Kidney tubule cell (primary cell): ENCODE data around the gene NLN.

Experiments
- DNase-seq: peaks from one replicate; pipeline ENCODE4 v3.0.0-alpha.2; 2018; ENCODE audit warnings: low spot score

The NLN gene

DNA sequence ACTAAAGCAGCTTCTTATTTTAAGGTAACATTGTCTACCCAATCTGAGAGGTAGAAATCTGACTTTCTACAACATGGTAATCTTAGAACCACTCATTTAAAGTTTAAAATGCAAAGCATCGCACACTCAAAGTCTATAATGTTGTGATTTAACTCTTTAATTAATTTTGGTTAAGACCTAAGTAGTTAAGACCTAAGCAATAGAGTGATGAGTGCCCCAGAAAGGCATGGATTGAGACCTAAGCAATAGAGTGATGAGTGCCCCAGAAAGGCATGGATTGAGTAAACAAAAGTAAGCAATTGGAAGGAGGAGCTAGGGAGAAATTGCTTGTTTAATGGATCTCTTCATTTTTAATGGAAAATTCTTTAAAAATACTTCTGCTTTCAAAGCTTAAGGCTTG, 86.8 kb downstream of the NLN start:
- DNase-seq = no peak

DNA sequence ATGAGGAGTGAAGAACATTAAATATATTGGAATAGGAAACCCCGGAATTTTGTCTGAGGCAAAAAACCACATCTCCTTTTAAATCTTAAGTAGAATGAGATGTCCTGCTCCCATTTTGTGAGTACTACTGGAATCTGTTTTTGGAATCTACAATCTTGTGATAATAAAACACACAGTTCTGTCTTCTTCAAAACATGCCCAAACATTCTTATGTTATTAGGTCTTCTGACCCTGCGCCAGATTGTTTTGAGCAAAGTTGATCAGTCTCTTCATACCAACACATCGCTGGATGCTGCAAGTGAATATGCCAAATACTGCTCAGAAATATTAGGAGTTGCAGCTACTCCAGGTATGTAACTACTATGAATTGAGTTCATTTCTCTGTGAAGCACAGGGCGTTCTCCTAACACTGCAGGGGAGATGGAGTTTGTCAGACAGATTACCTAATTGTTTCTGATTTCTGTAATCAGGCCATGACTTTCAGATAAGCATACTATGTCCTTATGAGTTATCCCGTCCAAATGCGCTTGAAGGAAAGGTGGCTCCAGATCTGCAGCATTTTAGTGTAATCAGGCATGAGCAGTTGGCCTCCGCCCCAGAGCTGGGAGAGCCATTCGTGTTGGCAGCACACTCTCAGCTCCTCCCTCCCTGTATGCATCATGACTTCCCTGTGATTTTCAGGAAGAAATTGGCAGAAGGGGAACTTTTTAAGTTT, 88.0 kb downstream of the NLN start:
- peak; percentile 16 for DNase-seq

DNA sequence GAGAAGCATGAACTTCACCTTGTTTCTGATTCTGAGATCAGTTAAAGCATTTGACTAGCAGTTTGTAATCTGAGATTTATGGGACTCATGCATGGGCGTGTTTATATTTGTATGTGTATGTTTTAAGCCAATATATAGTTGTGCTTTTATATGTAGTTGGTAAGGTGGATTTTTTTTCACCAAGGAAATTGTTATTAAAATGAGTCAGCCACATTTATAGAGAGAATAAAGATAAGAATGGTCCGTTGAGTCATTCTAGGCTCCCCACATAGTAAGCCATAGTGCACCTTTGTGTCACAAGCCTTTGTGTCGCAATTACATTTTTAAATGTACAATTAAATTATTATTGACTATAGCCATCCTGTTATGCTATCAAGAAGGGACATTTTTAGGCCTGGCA, 89.0 kb downstream of the NLN start:
- DNase-seq = no peak

DNA sequence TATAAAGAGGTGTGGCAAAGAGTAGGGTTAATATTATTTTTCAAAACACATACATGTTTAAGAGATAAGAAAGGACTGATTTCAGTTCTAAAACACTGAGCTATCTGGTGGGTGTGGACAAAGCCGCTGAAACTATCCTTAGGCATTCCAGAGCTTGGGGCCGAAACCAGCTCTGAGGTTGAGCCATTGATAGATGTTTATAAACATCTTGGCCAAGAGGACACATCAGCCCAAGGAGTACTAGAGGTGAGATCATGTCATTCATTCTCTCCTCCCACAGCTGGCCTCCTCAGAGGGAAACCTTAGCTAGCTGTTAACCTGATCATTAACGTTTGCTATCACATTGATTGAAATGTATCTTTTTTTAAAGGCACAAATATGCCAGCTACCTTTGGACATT, 89.9 kb downstream of the NLN start:
- DNase-seq = peak; percentile 12

DNA sequence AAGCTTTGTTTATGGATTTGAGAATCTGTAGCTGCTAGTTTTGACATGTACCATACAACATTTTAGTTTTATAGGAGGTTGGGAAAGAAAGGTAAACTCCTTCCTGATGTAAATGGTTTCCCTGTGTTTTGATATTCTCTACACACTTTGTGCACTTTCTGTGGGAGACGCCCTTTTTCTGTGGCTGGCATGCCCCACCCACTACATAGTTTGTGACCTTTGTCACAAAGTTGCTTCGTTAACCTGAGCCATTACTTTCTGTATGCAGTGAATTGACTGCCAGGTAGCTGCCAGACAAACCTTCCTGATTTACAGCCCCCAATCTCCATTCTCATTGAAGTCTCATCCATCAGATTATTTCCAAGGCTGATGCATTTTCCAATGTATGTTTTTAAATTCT, 90.6 kb downstream of the NLN start:
- DNase-seq = peak; percentile 55

DNA sequence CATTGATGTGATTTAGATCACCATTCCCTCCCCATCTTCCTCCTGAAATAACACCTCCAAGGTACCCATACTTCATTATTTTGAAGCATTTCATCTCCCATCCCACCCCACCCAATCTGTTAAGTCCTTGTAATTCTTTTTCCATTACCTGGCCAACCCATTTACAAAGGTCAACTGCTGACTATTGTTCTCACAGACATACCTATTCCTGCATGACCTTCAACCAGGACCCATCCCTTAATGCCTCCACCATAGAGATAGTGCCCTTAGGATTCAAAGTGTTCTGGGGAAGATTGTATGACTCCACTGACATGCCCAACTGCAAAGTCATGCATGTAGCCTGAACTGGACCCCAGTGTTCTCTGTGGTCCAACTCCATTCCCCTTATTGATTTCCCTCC, 91.2 kb downstream of the NLN start:
- DNase-seq = no peak

DNA sequence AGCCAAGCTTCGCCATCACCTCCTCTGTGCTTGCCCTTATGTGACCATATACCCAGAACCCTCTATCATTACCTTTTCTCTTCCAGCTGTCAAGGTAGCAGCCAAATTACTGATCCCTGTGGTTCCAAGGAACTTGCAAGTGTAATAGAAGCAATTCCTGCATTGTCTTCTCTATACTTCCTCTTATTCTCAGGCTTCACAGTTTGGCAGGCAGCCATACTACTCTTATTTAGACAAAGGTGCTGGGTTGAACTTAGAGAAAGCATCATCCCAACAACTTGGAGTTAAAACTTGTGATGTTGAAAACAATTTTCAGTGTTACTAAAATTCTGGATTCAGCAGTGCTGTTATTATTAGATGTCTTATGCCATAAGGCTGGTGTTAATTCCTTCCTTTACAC, 93.2 kb downstream of the NLN start:
- DNase-seq = no peak

DNA sequence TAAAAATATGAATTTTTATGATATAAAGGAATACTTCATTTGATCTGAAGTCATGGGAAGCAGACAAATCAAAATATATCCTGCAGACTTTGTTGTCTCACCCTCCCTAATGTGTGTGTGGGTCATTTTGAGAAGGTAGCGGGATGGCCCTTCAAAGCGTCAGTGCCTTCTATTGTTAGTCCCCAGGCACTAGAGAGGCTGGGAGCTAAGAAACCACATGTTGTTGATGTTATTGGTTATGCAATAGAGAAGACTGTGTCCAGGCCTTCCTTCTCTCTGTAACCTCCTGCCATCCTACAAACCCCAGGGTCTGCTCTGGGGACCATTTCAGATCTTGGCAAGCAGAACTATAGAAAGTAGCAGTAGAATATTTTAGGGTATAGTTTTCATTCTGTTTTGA, 94.7 kb downstream of the NLN start:
- DNase-seq = no peak

DNA sequence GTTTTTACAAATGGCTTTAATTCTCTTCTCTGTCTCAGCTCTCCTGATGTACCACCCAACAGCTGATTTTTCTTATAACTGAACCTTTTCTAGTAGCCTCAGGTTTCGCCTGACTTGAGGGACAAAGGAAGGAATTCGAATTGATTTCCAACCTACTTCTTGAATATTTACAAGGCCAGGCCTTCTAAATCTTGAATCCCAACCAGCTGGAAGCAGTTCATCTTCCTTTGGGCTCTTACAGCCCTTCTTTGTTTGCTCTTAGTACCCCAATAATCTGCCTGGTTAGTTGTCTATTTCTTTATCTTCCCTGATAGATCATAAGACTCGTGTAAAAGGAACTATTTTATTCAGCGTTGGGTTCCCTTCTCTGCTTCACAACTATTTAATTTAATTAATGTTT, 95.9 kb downstream of the NLN start:
- no peak for DNase-seq

DNA sequence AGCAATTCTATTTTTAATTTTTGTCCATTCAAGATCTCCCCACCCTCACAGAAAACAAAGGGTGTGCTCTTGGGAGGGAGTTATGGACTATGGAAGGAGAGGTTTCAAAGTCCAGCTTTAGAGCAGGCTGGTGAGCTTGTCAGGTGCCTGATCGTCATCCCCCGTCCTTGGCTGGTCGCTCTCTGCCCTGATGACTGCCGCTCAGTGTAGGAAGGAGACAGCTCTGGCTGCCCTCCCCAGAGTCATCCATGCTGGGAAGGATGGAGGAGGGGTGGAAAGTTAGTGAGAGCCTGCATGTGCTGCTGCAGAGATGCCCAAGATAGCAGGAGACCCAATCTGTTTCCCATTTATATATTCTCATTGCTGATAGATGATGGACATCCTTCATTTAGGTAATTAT, 96.6 kb downstream of the NLN start:
- DNase-seq = peak; percentile 42

DNA sequence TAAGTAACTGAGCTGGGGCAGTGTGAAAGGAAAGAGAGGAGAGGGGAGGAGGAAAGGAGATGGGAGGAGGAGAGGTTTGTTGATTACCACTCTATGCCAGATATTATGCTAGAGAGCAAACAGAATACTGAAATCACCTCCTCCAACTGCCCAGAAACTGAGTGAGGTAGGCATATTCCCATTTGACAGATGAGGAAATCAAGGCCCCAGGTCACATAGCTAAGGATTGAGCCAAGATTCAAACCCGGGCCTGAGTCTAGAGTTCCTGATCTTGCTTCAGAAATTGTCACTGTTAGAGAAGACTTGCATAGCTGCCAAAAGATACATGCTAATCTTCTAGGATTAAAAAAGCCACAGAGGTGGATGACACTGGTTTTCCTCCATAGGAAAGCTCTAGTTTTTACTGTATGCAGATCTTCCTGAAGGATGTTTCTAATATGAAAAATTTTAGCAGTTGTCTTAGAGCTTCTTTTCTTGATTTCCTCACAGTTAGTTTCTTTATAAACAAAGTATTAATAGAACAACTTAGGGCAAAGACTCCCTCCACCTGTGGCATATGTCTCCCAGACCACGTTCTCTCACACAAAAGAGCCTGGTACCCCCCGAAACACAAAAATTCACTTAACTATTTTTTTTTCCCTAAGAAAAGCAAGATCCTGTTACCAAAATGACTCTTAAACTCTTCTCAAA, 97.4 kb downstream of the NLN start:
- DNase-seq = no peak

DNA sequence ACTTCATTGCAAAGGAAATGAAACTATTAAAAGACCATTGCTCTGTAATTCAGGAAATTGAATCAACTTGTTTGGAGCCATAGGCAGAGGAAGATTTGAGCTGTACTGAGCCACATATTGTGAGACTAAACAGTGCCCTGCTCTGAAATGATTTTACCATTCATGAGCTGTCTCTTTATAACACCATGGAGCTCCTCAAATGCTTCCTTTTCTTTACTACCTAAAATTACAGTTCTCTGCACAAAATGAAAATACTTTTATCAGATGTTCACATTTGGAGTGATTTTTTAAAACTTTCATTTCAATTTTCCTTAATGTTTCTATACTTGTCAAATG, 97.9 kb downstream of the NLN start:
- no peak for DNase-seq

DNA sequence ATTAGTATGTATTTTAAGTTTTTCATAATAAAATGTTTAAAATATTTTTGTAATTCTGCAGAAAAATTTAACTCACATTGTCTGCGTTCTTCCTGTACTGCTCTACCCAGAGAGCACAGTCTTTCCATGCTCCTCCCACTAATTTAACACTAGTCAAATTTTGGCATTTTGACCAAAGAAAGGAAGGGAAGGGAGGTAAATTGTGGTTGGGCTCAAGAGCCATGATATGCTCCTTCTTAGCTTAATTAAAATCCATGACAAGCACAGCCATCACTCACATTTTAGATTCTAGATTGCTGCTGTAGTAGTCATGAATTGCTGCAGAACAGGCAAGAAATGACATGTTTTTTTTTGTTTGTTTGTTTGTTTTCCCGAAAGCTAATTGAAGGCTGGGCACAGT, 98.4 kb downstream of the NLN start:
- no peak for DNase-seq

DNA sequence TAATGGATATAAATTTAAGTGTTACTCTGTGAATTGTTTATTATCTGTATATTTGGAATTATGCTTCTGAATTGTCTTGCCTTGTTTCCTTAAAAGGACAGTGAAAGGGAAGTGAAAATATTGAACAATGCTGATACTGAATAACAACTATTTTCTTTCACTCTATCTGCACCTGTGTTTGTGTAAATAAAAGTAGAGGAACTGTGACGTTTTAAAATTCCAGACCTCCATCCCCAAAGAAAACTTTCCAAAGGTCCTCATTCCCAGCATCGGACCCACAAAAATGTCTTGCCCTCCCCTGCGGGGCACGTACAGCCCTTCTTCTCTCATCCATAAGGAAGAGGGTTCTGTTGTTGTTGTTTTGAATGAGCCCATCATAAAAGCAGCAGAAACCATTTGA, 100.0 kb downstream of the NLN start:
- no peak for DNase-seq

DNA sequence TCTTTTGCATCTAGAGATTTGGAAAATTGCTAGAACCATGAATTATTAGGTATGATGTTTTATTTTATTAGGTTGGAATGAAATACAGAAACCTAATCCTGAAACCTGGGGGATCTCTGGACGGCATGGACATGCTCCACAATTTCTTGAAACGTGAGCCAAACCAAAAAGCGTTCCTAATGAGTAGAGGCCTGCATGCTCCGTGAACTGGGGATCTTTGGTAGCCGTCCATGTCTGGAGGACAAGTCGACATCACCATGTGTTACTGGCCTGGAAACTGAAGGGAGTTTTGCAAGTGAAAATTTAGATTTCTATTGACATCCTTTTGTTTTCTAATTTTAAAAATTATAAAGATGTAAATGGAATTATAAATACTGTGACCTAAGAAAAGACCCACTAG, 100.7 kb downstream of the NLN start:
- DNase-seq = peak; percentile 28

DNA sequence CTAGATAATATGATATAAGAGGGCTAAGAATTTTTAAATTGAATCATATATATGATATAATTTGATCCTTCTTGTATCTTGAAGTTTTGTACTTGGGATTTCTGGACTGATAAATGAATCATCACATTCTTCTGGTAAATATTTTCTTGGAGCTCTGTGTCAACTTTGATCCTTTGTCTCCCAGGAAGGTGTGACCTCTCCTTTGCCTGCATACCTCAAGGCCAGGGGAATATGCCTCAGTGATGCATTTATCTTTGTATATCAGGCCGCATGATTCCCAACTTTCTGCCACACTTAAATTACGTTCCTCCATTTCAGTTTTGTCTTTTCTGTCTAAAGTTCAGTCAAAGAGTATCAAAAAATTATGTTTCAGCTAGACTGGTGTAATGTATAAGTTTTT, 101.2 kb downstream of the NLN start:
- DNase-seq = peak; percentile 85

DNA sequence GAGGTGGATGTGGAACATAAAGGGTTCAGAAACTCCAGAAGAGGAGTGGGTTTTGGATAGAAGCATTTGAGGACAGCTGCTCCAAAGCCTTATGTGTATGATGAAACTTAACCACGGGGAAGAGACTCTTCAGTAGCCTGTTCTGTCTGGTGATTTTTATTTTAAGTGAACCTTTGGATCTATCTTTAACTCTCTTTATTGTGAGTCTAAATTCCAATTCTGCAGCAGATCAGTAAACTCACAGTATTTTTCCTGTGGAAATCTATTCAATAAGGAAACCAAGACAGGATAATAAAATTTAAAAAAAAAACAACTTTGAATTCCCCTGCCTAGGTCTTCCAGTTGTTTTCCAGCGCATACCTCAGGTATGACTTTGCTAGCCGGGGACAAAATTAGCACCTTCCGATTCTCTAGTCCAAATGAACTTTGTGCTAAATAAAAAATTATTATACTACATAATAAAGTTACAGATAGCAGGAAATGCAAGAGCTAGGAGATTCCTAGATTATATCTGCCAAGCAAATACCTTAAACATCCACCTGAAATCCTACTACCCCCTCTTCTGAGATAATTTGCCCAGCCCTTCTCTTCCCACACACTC, 101.9 kb downstream of the NLN start:
- peak; percentile 17 for DNase-seq

DNA sequence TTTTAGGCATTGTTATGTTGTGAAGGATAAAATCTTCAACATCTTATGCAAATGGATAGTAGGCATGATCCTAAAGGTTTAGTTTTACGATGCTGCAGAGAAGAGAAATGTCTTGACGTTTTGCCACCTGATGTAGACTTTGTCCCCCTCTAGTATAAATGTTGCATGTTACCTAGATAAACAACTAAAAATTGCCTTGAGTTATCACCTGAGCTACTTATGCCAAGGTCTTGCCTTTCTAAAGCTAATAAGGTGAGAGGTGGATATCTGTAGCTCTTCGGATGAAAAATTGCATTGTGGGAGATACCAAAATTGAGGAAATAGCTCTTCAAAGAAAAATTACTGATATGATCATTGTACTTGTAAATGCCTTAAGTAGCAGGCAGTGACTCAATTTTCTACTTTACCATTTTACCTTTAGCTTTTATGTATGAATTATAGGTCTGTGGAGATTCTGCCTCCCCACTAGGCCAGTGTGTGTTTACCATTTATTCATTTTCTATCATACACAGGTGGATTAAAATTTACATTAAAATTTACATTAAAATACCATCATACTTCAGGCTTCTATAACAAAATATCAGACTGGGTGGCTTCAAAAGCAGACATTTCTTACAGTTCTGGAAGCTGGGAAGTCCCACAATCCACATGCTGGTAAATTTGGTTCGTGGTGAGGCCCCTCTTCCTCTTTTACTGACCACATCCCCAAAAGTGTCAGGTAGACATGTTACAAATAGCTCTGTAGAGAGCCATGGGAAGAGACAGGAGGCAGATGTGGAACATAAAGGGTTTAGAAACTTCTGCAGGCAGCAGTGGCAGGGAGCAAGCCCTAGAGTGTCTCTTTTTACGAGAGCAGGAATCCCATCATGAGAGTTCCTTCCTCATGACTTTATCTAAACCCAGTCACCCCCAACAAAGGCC, 103.7 kb downstream of the NLN start:
- DNase-seq = no peak

DNA sequence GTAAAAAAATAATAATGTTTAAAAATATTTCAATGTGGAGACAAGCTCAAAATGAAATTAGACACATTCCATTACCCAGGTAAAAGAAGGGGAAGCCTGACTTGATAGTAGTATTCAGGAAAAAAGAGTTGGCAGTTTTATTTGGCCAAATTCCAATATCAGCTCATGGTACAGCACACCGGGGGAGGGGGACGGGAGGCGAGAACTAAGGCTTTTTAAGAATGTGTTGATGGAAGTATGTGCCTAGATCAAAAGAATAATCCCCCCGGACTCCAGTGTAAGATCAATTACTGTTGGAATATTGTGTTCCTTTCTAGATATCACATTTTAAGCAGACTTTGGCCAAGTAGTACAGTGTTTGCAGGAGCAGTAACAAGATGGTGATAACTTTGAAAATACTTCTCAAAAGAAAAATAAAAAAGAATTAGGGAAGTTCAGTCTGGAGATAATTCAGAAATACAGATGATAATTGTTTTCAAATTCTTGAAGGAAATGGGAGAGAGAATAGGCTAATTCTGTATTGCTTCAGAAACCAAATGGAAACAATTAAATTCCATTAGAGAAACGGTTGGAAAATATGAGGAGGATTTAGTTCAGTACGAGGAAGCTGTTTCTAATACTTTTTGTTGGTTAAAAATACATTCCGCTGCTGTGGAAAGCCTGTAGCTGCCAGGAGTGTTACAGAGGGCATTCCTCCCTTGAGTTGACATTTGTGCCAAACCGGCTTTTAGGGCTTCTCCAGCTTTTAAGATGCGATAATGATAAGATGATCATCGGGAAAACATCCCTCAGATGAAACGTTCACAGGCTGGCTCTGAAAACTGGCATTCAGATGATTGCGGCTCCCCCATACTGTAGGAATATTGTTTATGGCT, 106.3 kb downstream of the NLN start:
- DNase-seq = no peak

DNA sequence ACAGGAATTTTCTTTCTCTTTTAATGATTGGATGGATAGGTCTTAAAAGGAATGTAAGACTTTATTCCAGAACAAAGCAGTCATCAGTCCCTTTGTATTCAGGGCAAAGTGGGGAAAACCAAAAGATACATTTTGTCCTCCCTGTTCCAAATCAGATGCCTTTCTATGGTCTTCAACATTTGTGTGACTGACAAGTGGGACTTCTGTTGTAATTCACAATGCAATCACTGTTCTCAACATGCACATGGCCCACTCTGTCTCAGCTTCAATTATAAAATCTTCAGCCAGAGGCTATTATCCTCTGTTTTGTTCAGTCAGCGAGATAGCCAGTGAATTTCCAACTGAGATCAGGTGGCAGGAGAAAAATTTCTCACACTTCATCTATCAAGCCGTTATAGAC, 108.9 kb downstream of the NLN start:
- DNase-seq = no peak

DNA sequence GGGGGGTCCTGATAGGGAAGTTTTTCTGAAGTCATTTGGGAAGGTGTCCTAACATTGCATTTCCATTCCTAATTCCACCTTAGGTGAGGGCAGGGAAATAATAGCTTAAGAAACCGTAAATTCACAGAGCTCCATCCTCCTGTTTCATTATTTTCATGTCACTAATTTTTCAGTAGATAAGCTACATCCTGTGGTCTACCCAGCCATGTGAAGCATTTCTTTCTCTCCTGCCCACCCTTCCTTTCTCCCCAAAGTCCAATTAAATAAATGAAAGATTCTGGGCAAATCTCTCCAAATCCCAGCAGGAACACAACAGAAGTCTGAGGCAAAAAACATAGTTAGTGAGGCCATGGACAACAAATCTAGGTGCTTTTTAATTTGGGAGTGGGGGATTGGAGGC, 109.3 kb downstream of the NLN start:
- DNase-seq = no peak

DNA sequence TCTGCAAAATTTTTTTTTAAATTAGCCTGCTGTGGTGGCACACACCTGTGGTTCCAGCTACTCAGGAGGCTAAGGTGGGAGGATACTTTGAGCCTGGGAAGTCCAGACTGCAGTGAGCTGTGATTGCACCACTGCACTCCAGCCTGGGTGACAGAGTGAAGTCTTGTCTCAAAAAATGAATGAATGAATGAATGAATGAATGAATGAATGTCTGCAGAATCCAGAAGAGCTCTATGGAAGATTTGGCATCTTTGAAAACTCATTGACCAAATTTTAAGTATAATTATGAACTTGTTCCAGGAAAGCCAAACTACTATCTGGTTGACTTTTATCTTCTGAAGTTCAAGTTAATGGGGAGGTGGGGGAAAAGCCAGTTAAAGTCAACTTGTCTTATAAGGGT, 110.1 kb downstream of the NLN start:
- DNase-seq = no peak
